HepG2 (cell line): Measurements from ENCODE around the gene HSD11B2. TPM values are rescaled to one million over a fixed set of nuclear protein-coding genes. Genes with fewer than 3 reads are reported as not detected.
A peak's percentile ranks its signal among the peaks of the same experiment; 100 is the strongest.

Experiments used
- AKAP8 ChIP-seq: sonication (generic); formaldehyde crosslinking; IDR thresholded peaks from 2 replicates; pipeline ENCODE4 v1.5.1; 2020; ENCODE audit warnings: mild to moderate bottlenecking, missing genetic modification reagents
- CBX5 ChIP-seq: sonication (generic); formaldehyde crosslinking; IDR thresholded peaks from 2 replicates; pipeline ENCODE4 v1.4.0; 2020; ENCODE audit warnings: missing genetic modification reagents, borderline replicate concordance
- CEBPB ChIP-seq: IDR thresholded peaks from 2 replicates; pipeline ENCODE4 v1.6.1; 2011; ENCODE audit warnings: low read depth, low read length, improper control_type of control experiment, borderline replicate concordance
- DNMT1 ChIP-seq: sonication (generic); formaldehyde crosslinking; IDR thresholded peaks from 2 replicates; pipeline ENCODE4 v1.5.1; 2020; ENCODE audit warnings: mild to moderate bottlenecking, missing genetic modification reagents
- E2F2 ChIP-seq: sonication (generic); formaldehyde crosslinking; IDR thresholded peaks from 2 replicates; pipeline ENCODE4 v1.4.0; 2020; ENCODE audit warnings: missing genetic modification reagents, borderline replicate concordance
- JUNB ChIP-seq: sonication (generic); formaldehyde crosslinking; IDR thresholded peaks from 2 replicates; pipeline ENCODE4 v1.8.0; 2022; ENCODE audit warnings: missing genetic modification reagents, mild to moderate bottlenecking, borderline replicate concordance
- KLF6 ChIP-seq: IDR thresholded peaks from 2 replicates; pipeline ENCODE4 v1.8.0; 2016; ENCODE audit warnings: missing biosample characterization, missing genetic modification reagents
- MLLT10 ChIP-seq: sonication (generic); formaldehyde crosslinking; IDR thresholded peaks from 2 replicates; pipeline ENCODE4 v1.4.0; 2020; ENCODE audit warnings: missing genetic modification reagents
- NR2C2 ChIP-seq: sonication (generic); formaldehyde crosslinking; IDR thresholded peaks from 2 replicates; pipeline ENCODE4 v1.4.0; 2020; ENCODE audit warnings: missing genetic modification reagents, mild to moderate bottlenecking, moderate library complexity, borderline replicate concordance
- RBM22 ChIP-seq: fragments of 200-400 bp; formaldehyde crosslinking; optimal IDR thresholded peaks from 2 replicates; pipeline ENCODE3; 2017; ENCODE audit warnings: mild to moderate bottlenecking, low read length, moderate library complexity
- SAFB2 ChIP-seq: sonication (generic); formaldehyde crosslinking; IDR thresholded peaks from 2 replicates; pipeline ENCODE4 v1.5.1; 2020; ENCODE audit warnings: missing genetic modification reagents, low read depth, mild to moderate bottlenecking, borderline replicate concordance
- SMARCE1 ChIP-seq: fragments of 450-650 bp; IDR thresholded peaks from 2 replicates; pipeline ENCODE4 v1.6.1; 2017; ENCODE audit warnings: borderline replicate concordance
- SNRNP70 ChIP-seq: fragments of 200-400 bp; formaldehyde crosslinking; IDR thresholded peaks from 2 replicates; pipeline ENCODE4 v1.6.1; 2017; ENCODE audit warnings: mild to moderate bottlenecking, low read depth, low read length, moderate library complexity
- SPEN ChIP-seq: sonication (generic); formaldehyde crosslinking; IDR thresholded peaks from 2 replicates; pipeline ENCODE4 v1.5.1; 2020; ENCODE audit warnings: low read depth, mild to moderate bottlenecking, missing genetic modification reagents
- SSRP1 ChIP-seq: IDR thresholded peaks from 2 replicates; pipeline ENCODE4 v1.6.1; 2016; ENCODE audit warnings: control low read depth
- TCF7 ChIP-seq: sonication (generic); IDR thresholded peaks from 2 replicates; pipeline ENCODE4 v1.6.1; 2016; ENCODE audit warnings: antibody characterized with exemption, low read depth
- XRCC5 ChIP-seq: fragments of 200-400 bp; formaldehyde crosslinking; optimal IDR thresholded peaks from 2 replicates; pipeline ENCODE3; 2017; ENCODE audit warnings: mild to moderate bottlenecking, low read length
- ZKSCAN5 ChIP-seq: sonication (generic); formaldehyde crosslinking; IDR thresholded peaks from 2 replicates; pipeline ENCODE4 v1.5.1; 2020; ENCODE audit warnings: mild to moderate bottlenecking, missing genetic modification reagents
- ZNF207 ChIP-seq: fragments of 450-650 bp; IDR thresholded peaks from 2 replicates; pipeline ENCODE4 v1.6.1; 2016; ENCODE audit warnings: antibody characterized with exemption, borderline replicate concordance
- ZNF24 ChIP-seq: fragments of 450-650 bp; IDR thresholded peaks from 2 replicates; pipeline ENCODE4 v1.6.1; 2017; ENCODE audit warnings: antibody characterized with exemption, mild to moderate bottlenecking
- ZNF616 ChIP-seq: sonication (generic); formaldehyde crosslinking; IDR thresholded peaks from 2 replicates; pipeline ENCODE4 v1.5.0; 2020; ENCODE audit warnings: low read depth, mild to moderate bottlenecking, missing genetic modification reagents
- ZSCAN30 ChIP-seq: sonication (generic); formaldehyde crosslinking; IDR thresholded peaks from 2 replicates; pipeline ENCODE4 v1.5.0; 2020; ENCODE audit warnings: mild to moderate bottlenecking, missing genetic modification reagents
- polyA plus RNA-seq, 8 experiments: library from polyadenylated mRNA; depleted of rRNA in 3 of 8; stranded (reverse) in 7 of 8; unstranded in 1 of 8; fragments of >200 nt; fragmentation: Illumina TruSeq in 4 of 8; extraction: Trizol in 4 of 8; gene quantifications; 2 replicates each; pipeline versions ENCODE4 v1.2.1 to v1.2.3, GENCODE V29; 2011 to 2016; ENCODE audit warnings: low read depth in 4 of 8, missing spikeins in 1 of 8, mixed read lengths in 1 of 8; ENCODE audit not compliant: insufficient read depth in 1 of 8
- total RNA-seq, 5 experiments: library from RNA; depleted of rRNA; stranded (reverse); fragments of >200 nt; fragmentation: Illumina TruSeq; extraction: Trizol; gene quantifications; 2 replicates each; pipeline ENCODE4 v1.2.3, GENCODE V29; 2016; ENCODE audit warnings: low read depth in 1 of 5
- TF ChIP-seq, protein P1 (sequence below): sonication (generic); formaldehyde crosslinking; IDR thresholded peaks from 2 replicates; pipeline ENCODE4 v1.4.0; 2020; ENCODE audit warnings: missing genetic modification reagents
- TF ChIP-seq, protein P2 (sequence below): IDR thresholded peaks from 2 replicates; pipeline ENCODE4 v1.6.1; 2016; ENCODE audit warnings: missing compliant biosample characterization, missing genetic modification reagents, borderline replicate concordance
- TF ChIP-seq, protein P3 (sequence below): sonication (generic); formaldehyde crosslinking; conservative IDR thresholded peaks from 2 replicates; pipeline ENCODE4 v1.5.0; 2020; ENCODE audit warnings: missing genetic modification reagents
- TF ChIP-seq, protein P4 (sequence below): sonication (generic); formaldehyde crosslinking; IDR thresholded peaks from 2 replicates; pipeline ENCODE4 v1.8.0; 2022; ENCODE audit warnings: missing genetic modification reagents, low read depth, mild to moderate bottlenecking, borderline replicate concordance

Gene HSD11B2
- total and polyA plus RNA-seq, 2 of the 13 experiments (the other 11 are each of a cell fraction or from before 2014, with no cell fraction given): 8.9 to 13.6 TPM

- no peak for TF ChIP-seq CEBPB
- no peak for TF ChIP-seq SNRNP70
- TF ChIP-seq CBX5 (CRISPR knock-in tag): no peak
- TF ChIP-seq ZNF616 (CRISPR knock-in tag): 0 out of 2 replicates have a peak, but pooled peaks have one; percentile 94
- TF ChIP-seq, protein P1, sequence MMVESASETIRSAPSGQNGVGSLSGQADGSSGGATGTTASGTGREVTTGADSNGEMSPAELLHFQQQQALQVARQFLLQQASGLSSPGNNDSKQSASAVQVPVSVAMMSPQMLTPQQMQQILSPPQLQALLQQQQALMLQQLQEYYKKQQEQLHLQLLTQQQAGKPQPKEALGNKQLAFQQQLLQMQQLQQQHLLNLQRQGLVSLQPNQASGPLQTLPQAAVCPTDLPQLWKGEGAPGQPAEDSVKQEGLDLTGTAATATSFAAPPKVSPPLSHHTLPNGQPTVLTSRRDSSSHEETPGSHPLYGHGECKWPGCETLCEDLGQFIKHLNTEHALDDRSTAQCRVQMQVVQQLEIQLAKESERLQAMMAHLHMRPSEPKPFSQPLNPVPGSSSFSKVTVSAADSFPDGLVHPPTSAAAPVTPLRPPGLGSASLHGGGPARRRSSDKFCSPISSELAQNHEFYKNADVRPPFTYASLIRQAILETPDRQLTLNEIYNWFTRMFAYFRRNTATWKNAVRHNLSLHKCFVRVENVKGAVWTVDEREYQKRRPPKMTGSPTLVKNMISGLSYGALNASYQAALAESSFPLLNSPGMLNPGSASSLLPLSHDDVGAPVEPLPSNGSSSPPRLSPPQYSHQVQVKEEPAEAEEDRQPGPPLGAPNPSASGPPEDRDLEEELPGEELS (CRISPR knock-in tag): no peak
- TF ChIP-seq, protein P2, sequence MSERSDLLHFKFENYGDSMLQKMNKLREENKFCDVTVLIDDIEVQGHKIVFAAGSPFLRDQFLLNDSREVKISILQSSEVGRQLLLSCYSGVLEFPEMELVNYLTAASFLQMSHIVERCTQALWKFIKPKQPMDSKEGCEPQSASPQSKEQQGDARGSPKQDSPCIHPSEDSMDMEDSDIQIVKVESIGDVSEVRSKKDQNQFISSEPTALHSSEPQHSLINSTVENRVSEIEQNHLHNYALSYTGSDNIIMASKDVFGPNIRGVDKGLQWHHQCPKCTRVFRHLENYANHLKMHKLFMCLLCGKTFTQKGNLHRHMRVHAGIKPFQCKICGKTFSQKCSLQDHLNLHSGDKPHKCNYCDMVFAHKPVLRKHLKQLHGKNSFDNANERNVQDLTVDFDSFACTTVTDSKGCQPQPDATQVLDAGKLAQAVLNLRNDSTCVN (CRISPR knock-in tag): 0 out of 2 replicates have a peak, but pooled peaks have one; percentile 11
- TF ChIP-seq, protein P3, sequence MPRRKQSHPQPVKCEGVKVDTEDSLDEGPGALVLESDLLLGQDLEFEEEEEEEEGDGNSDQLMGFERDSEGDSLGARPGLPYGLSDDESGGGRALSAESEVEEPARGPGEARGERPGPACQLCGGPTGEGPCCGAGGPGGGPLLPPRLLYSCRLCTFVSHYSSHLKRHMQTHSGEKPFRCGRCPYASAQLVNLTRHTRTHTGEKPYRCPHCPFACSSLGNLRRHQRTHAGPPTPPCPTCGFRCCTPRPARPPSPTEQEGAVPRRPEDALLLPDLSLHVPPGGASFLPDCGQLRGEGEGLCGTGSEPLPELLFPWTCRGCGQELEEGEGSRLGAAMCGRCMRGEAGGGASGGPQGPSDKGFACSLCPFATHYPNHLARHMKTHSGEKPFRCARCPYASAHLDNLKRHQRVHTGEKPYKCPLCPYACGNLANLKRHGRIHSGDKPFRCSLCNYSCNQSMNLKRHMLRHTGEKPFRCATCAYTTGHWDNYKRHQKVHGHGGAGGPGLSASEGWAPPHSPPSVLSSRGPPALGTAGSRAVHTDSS (CRISPR knock-in tag): no peak
- no peak for TF ChIP-seq ZNF24
- TF ChIP-seq SSRP1: peak; percentile 59; the same call in 1 of the 2 replicates
- TF ChIP-seq NR2C2: peak; percentile 44
- TF ChIP-seq AKAP8 (CRISPR knock-in tag): peak; percentile 64; the same call in 1 of the 2 replicates
- no peak; the same call in 1 of the 2 replicates for TF ChIP-seq KLF6
- TF ChIP-seq SPEN (CRISPR knock-in tag): peak; percentile 85; the same call in 1 of the 2 replicates
- TF ChIP-seq MLLT10: no peak
- no peak for TF ChIP-seq ZSCAN30 (CRISPR knock-in tag)
- no peak for TF ChIP-seq TCF7
- TF ChIP-seq, protein P4, sequence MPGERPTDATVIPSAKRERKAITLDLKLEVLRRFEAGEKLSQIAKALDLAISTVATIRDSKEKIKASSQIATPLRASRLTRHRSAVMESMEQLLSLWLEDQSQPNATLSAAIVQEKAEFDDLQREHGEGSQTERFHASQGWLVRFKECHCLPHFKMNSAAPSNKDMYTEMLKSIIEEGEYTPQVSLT: no peak
- TF ChIP-seq SAFB2 (CRISPR knock-in tag): peak; percentile 82; the same call in 1 of the 2 replicates
- TF ChIP-seq ZKSCAN5: no peak
- peak; percentile 31 for TF ChIP-seq XRCC5
- TF ChIP-seq SMARCE1: no peak
- no peak for TF ChIP-seq RBM22
- peak; percentile 90; the same call in 1 of the 2 replicates for TF ChIP-seq DNMT1 (CRISPR knock-in tag)
- no peak for TF ChIP-seq JUNB (CRISPR knock-in tag)
- TF ChIP-seq E2F2 (CRISPR knock-in tag): 0 out of 2 replicates have a peak, but pooled peaks have one; percentile 21
- TF ChIP-seq ZNF207: no peak
Measured at GRCh38 chr16:67430504-67430976, 381 bp upstream of the HSD11B2 start (continued).
